H1 (cell line): ENCODE measurements around the gene TMBIM6. TPM values are rescaled to one million over a fixed set of nuclear protein-coding genes. Genes with fewer than 3 reads are reported as not detected.

Experiments
- RAD21 ChIP-seq, 2 experiments: IDR thresholded peaks in 1 of 2; conservative IDR thresholded peaks in 1 of 2; 2 replicates each; pipeline ENCODE4 v1.6.1; 2011; ENCODE audit warnings: low read depth in 2 of 2, low read length in 2 of 2, improper control_type of control experiment in 1 of 2, inconsistent platforms in 1 of 2, mild to moderate bottlenecking in 1 of 2, moderate library complexity in 1 of 2
- polyA plus RNA-seq, 7 experiments: library from polyadenylated mRNA; depleted of rRNA in 3 of 7; stranded (reverse) in 5 of 7; unstranded in 2 of 7; fragments of >200 nt in 5 of 7; fragments of 200-250 nt in 2 of 7; gene quantifications; 1 replicate in 5 of 7; 2 replicates in 1 of 7; 4 replicates in 1 of 7; pipeline versions ENCODE4 v1.2.1 to v1.2.3, GENCODE V29; 2011 to 2013; ENCODE audit warnings: missing spikeins in 2 of 7, mixed read lengths in 2 of 7
- total RNA-seq: library from RNA; stranded (reverse); fragmentation: NEBNext Ultra II Directional; extraction: Animal tissue kit (Norgen Biotek cat#: 25700); gene quantifications from 2 replicates; pipeline ENCODE4 v1.2.1, GENCODE V29; 2021
- TF ChIP-seq, protein P1 (sequence below): fragments of 300-600 bp; sonication (generic); IDR thresholded peaks from 2 replicates; pipeline ENCODE4 v1.7.1; 2012; ENCODE audit warnings: low read length, moderate library complexity, mild to moderate bottlenecking, inconsistent platforms; ENCODE audit not compliant: insufficient replicate concordance

Gene TMBIM6
- total and polyA plus RNA-seq, 2 of the 8 experiments (the other 6 are each of a cell fraction or from before 2014, with no cell fraction given) = 423 to 556 TPM

DNA sequence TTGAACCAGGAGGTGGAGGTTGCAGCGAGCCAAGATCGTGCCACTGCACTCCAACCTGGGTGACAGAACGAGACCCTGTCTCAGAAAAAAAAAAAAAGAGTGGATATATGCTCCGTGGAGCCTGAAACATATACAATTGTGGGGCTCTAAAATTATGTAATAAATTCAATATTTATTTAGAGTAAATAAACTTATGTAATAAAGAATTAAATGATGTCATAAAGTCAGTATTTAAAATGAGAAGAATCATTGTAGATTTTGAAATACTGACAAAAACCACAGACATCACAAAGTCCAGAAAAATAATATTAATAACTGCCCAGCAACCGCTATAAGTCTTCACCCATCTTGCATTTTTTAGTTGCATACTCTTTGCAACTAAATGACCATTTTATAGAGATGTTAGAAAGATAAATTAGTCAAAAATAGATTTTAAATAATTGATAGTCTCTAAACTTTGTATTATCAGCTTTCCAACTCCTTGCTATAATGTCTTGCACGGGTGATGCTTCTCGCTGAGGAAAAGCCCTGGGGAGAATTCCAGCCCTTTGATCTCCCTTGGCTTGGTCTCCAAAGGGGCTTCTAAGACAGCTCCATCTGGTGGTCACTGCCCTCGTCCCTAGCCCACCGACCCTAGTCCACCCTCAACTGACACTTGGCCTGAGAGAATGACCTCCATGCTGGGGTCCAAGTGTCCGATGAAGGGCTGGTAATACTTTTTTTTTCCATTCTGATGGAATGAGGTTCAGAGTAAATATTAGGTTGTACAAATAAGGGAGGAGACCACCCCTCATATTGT lies 7.9 kb upstream of the TMBIM6 start (continued):
- TF ChIP-seq, protein P1, sequence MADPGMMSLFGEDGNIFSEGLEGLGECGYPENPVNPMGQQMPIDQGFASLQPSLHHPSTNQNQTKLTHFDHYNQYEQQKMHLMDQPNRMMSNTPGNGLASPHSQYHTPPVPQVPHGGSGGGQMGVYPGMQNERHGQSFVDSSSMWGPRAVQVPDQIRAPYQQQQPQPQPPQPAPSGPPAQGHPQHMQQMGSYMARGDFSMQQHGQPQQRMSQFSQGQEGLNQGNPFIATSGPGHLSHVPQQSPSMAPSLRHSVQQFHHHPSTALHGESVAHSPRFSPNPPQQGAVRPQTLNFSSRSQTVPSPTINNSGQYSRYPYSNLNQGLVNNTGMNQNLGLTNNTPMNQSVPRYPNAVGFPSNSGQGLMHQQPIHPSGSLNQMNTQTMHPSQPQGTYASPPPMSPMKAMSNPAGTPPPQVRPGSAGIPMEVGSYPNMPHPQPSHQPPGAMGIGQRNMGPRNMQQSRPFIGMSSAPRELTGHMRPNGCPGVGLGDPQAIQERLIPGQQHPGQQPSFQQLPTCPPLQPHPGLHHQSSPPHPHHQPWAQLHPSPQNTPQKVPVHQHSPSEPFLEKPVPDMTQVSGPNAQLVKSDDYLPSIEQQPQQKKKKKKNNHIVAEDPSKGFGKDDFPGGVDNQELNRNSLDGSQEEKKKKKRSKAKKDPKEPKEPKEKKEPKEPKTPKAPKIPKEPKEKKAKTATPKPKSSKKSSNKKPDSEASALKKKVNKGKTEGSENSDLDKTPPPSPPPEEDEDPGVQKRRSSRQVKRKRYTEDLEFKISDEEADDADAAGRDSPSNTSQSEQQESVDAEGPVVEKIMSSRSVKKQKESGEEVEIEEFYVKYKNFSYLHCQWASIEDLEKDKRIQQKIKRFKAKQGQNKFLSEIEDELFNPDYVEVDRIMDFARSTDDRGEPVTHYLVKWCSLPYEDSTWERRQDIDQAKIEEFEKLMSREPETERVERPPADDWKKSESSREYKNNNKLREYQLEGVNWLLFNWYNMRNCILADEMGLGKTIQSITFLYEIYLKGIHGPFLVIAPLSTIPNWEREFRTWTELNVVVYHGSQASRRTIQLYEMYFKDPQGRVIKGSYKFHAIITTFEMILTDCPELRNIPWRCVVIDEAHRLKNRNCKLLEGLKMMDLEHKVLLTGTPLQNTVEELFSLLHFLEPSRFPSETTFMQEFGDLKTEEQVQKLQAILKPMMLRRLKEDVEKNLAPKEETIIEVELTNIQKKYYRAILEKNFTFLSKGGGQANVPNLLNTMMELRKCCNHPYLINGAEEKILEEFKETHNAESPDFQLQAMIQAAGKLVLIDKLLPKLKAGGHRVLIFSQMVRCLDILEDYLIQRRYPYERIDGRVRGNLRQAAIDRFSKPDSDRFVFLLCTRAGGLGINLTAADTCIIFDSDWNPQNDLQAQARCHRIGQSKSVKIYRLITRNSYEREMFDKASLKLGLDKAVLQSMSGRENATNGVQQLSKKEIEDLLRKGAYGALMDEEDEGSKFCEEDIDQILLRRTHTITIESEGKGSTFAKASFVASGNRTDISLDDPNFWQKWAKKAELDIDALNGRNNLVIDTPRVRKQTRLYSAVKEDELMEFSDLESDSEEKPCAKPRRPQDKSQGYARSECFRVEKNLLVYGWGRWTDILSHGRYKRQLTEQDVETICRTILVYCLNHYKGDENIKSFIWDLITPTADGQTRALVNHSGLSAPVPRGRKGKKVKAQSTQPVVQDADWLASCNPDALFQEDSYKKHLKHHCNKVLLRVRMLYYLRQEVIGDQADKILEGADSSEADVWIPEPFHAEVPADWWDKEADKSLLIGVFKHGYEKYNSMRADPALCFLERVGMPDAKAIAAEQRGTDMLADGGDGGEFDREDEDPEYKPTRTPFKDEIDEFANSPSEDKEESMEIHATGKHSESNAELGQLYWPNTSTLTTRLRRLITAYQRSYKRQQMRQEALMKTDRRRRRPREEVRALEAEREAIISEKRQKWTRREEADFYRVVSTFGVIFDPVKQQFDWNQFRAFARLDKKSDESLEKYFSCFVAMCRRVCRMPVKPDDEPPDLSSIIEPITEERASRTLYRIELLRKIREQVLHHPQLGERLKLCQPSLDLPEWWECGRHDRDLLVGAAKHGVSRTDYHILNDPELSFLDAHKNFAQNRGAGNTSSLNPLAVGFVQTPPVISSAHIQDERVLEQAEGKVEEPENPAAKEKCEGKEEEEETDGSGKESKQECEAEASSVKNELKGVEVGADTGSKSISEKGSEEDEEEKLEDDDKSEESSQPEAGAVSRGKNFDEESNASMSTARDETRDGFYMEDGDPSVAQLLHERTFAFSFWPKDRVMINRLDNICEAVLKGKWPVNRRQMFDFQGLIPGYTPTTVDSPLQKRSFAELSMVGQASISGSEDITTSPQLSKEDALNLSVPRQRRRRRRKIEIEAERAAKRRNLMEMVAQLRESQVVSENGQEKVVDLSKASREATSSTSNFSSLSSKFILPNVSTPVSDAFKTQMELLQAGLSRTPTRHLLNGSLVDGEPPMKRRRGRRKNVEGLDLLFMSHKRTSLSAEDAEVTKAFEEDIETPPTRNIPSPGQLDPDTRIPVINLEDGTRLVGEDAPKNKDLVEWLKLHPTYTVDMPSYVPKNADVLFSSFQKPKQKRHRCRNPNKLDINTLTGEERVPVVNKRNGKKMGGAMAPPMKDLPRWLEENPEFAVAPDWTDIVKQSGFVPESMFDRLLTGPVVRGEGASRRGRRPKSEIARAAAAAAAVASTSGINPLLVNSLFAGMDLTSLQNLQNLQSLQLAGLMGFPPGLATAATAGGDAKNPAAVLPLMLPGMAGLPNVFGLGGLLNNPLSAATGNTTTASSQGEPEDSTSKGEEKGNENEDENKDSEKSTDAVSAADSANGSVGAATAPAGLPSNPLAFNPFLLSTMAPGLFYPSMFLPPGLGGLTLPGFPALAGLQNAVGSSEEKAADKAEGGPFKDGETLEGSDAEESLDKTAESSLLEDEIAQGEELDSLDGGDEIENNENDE = no peak
- peak; percentile 21 to 45; a peak in 3 of 4 replicates for TF ChIP-seq RAD21 (IDR thresholded peaks at IDR 0.05 in 1 of 2, conservative IDR thresholded peaks at IDR 0.05 in 1 of 2; ENCODE audit: low read depth in 2 of 2, low read length in 2 of 2)
